Cardiac muscle cell (in vitro differentiated cells and primary cell): ENCODE measurements around the gene OR13J1. TPM values are rescaled to one million over a fixed set of nuclear protein-coding genes. Genes with fewer than 3 reads are reported as not detected.
A peak's percentile ranks its signal among the peaks of the same experiment; 100 is the strongest.

Experiments used
- DNase-seq, 2 donors: peaks; one replicate each; pipeline versions ENCODE4 v3.0.0 to v3.0.0-alpha.2; 2010 to 2017; ENCODE audit warnings: low read depth in 1 of 2, low spot score in 1 of 2
- H3K27ac ChIP-seq: fragments of 200-600 bp; sonication (generic); 2 replicates; pipeline ENCODE4 v1.5.1; 2016
- H3K27me3 ChIP-seq: fragments of 200-600 bp; sonication (generic); 2 replicates; pipeline ENCODE4 v1.6.0; 2016; ENCODE audit warnings: control low read depth
- H3K36me3 ChIP-seq: fragments of 200-600 bp; sonication (generic); 2 replicates; pipeline ENCODE4 v1.5.1; 2016; ENCODE audit warnings: control low read depth
- H3K4me1 ChIP-seq: fragments of 200-600 bp; sonication (generic); 2 replicates; pipeline ENCODE4 v1.8.1; 2017; ENCODE audit warnings: low read depth, mild to moderate bottlenecking, mixed run types
- H3K4me3 ChIP-seq: fragments of 200-600 bp; sonication (generic); 2 replicates; pipeline ENCODE4 v1.5.1; 2016; ENCODE audit warnings: mild to moderate bottlenecking
- H3K9me3 ChIP-seq: fragments of 200-600 bp; sonication (generic); 2 replicates; pipeline ENCODE4 v1.5.1; 2017; ENCODE audit warnings: low read depth, mild to moderate bottlenecking, control low read depth
- polyA plus RNA-seq: library from polyadenylated mRNA; unstranded; fragments of >200 nt; fragmentation: Nextera tagmentation; extraction: Ambion mirVana; gene quantifications from 2 replicates; pipeline ENCODE4 v1.2.1, GENCODE V29; 2016
- total RNA-seq: library from RNA; depleted of rRNA; stranded (reverse); fragments of >200 nt; gene quantifications from 2 replicates; pipeline ENCODE4 v1.2.3, GENCODE V29; 2016
- TF ChIP-seq, protein P1 (sequence below): IDR thresholded peaks from 2 replicates; pipeline ENCODE4 v1.5.1; 2012; ENCODE audit warnings: low read depth, mild to moderate bottlenecking, low read length

OR13J1 gene
- total and polyA plus RNA-seq, 2 experiments from 2014 or later, result not detected

DNA sequence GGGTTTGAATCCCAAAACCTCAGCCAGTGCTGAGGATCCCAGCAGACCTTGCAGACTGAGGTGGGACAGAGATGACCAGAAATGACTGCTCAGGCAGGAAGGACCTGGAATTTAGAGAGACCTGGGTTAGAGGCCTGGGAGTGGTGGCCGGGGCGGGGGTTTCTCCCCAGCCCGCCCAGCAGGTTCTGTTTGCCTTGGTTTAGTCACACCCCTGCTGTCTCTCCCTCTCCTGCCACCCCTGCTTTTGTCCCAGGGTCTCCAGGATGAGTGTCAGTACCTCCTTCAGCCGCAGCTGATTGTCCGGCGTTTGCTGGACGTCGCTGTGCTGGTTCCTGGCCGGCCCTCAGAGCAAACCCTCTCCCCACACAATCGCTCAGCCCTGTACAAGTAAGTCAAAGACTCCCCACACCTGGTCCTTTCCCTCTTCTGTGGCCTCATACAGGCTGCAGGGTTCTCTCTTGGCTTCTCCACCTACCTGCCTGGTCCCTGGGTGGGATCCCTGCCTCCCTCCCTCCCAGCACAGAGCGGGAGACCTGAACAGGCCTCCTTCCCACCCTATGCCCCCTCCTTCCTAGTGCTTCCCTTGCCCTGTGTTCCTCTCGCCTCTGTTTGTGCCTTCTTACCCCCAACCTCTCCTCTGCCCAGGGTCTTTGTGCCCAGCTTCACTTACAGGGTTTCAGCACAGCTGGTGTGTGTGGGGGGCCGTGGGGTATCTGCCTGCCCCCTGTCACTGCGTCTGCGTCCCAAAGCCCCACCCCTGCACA is 29.1 kb downstream of the OR13J1 start:
- H3K9me3 ChIP-seq, result no peaks in the 10 kb centered on the region
- no peak overlapping the region for H3K27ac ChIP-seq
- H3K36me3 ChIP-seq, result no peaks in the 10 kb centered on the region
- H3K27me3 ChIP-seq, result peaks cover 11% of the 10 kb centered on the region
- H3K4me1 ChIP-seq, result no peaks in the 10 kb centered on the region
- TF ChIP-seq, protein P1, sequence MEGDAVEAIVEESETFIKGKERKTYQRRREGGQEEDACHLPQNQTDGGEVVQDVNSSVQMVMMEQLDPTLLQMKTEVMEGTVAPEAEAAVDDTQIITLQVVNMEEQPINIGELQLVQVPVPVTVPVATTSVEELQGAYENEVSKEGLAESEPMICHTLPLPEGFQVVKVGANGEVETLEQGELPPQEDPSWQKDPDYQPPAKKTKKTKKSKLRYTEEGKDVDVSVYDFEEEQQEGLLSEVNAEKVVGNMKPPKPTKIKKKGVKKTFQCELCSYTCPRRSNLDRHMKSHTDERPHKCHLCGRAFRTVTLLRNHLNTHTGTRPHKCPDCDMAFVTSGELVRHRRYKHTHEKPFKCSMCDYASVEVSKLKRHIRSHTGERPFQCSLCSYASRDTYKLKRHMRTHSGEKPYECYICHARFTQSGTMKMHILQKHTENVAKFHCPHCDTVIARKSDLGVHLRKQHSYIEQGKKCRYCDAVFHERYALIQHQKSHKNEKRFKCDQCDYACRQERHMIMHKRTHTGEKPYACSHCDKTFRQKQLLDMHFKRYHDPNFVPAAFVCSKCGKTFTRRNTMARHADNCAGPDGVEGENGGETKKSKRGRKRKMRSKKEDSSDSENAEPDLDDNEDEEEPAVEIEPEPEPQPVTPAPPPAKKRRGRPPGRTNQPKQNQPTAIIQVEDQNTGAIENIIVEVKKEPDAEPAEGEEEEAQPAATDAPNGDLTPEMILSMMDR, result no peak
- no peak for DNase-seq
- no peak overlapping the region for H3K4me3 ChIP-seq

DNA sequence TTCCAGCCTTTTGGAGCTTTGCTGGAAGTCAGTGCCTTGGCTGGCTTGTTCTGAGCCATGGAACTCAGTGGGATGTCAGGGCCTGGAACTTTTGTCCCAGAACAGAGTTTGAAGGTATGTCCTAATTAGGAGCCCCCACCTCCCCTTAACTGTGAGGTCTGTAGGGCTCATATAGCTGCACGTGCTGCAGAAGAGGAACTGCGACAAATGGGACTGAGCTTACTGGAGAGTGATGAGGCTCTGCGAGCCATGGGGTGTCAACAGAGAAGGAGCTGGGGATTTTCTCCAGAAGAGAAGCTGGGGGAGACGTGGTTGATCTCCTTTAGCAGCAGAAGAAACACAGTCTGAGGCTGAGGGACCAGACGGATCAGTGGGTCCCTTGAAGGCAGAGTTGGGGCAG is 30.3 kb downstream of the OR13J1 start:
- Histone ChIP-seq H3K36me3 (no peaks in the 10 kb centered on the region), H3K27ac (no peak overlapping the region), H3K27me3 (peaks cover 1% of the 10 kb centered on the region), H3K9me3 (no peaks in the 10 kb centered on the region), H3K4me3 (no peak overlapping the region), H3K4me1 (no peaks in the 10 kb centered on the region)
- DNase-seq, result no peak
- TF ChIP-seq, protein P1, result no peak

DNA sequence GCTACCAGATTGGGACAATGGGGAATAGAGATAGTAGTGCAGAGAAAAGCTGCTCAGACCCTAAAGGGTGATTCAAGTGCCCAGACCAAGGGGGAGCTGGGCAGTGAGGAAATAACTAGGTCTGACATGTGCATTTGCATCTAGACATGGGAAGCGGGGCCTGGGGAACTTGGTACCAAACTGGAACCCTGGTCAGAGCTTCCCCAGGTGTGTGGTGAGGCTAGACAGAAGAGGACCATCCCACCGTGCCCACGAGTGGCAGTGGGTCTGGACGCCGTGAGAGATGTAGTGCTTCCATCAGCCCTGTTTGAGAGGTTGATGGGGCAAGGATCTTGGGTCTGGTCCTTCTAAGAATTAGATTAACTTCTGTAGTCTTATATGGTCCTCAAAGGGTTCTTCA is 33.6 kb downstream of the OR13J1 start:
- H3K4me3 ChIP-seq, result no peak overlapping the region
- H3K27ac ChIP-seq, result no peak overlapping the region
- TF ChIP-seq, protein P1, result no peak
- H3K9me3 ChIP-seq, result no peaks in the 10 kb centered on the region
- no peaks in the 10 kb centered on the region for H3K36me3 ChIP-seq
- H3K27me3 ChIP-seq, result no peaks in the 10 kb centered on the region
- DNase-seq, result no peak
- H3K4me1 ChIP-seq, result peaks cover 15% of the 10 kb centered on the region

DNA sequence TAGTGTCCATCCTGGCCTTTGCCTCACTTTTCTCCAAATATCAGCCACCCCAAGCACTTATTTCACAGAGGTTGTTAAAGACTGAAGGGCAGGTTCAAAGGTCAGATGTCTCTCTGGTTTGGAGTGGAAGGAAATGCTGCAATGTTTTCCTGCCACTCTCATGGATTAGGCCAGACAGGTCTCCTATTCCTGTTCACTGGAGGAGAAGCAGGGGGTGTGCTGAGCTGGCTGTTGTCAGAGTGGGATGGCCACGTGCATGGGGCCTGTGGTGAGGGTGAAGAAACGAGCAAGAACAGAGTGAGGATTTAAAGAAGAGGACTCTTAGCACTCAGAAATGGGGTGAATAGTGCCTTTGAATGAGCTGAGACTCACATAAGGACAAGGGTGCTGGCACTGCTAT is 34.4 kb downstream of the OR13J1 start:
- DNase-seq, result no peak
- TF ChIP-seq, protein P1, result no peak
- H3K36me3 ChIP-seq, result no peaks in the 10 kb centered on the region

DNA sequence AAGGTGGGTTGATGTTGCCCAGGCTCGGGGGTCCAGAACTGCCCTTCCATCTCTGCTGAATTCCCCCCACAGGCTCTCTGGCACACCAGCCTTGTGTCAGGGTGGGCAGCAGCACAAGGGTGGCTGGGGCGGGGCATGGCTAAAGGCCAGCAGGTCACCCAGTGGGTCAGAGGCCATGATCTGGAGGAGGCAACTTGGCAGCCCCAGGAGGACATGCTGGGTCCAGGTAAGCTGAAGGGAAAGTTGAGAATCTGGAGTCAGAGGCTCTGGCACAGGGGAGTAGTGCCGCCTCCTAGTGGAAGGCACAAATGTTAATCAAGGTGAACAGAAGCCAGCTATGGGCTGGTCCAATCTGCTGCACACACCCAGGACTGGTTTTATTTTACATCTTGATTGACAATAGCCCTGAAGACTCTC is 35.0 kb downstream of the OR13J1 start:
- Histone ChIP-seq H3K27ac (peak overlapping the region; percentile 34), H3K27me3 (no peaks in the 10 kb centered on the region), H3K36me3 (no peaks in the 10 kb centered on the region), H3K4me3 (no peak overlapping the region), H3K9me3 (no peaks in the 10 kb centered on the region), H3K4me1 (peaks cover 15% of the 10 kb centered on the region)
- DNase-seq, result peak in 1 of 2 donors; percentile 10
- TF ChIP-seq, protein P1, result peak; percentile 32

More for the DNA sequence above, 34.4 kb downstream of the OR13J1 start:
- H3K27ac ChIP-seq, result peak overlapping the region; percentile 34
- no peaks in the 10 kb centered on the region for H3K27me3 ChIP-seq
- peaks cover 15% of the 10 kb centered on the region for H3K4me1 ChIP-seq
- H3K4me3 ChIP-seq, result no peak overlapping the region
- H3K9me3 ChIP-seq, result no peaks in the 10 kb centered on the region
